Measurements from ENCODE around the gene CTDSPL2. TPM values are rescaled to one million over a fixed set of nuclear protein-coding genes. Genes with fewer than 3 reads are reported as not detected.
A peak's percentile ranks its signal among the peaks of the same experiment; 100 is the strongest.
"Not testable (repeated sequence)": the region's sequence is repeated elsewhere in the genome, so short reads cannot be mapped to it uniquely, and the experiment has no call there.

The CTDSPL2 gene
- total RNA-seq, 3 donors from 2014 or later (not counting 1 experiment from before 2014, with no cell fraction given) = 89.5 to 108 (median 96.5) TPM

- H3K9me3 ChIP-seq (ENCODE audit: control insufficient read depth, insufficient read depth, low read length) = no peaks in the 10 kb centered on the region
- peaks cover 11% of the 10 kb centered on the region for H3K36me3 ChIP-seq (ENCODE audit: control insufficient read depth, insufficient read depth, low read length)
- no peaks in the 10 kb centered on the region for H3K27me3 Mint-ChIP-seq (ENCODE audit: low read depth in 2 of 2)
- no peak for ATAC-seq
- H3K4me3 ChIP-seq (ENCODE audit: low read length) = no peak overlapping the region
- H3K27ac Mint-ChIP-seq = peak overlapping the region in 1 of 2 donors; percentile 83
- H3K27ac ChIP-seq (ENCODE audit: low read length) = no peak overlapping the region
- H3K27me3 ChIP-seq (ENCODE audit: control insufficient read depth, insufficient read depth, low read length) = no peaks in the 10 kb centered on the region
- H3K36me3 Mint-ChIP-seq = no peaks in the 10 kb centered on the region
- peaks cover 7% of the 10 kb centered on the region for H3K4me1 ChIP-seq (ENCODE audit: control insufficient read depth, insufficient read depth, low read length)
- H3K4me1 Mint-ChIP-seq = peaks cover 7 to 10% of the 10 kb centered on the region in 2 donors
- no peaks in the 10 kb centered on the region for H3K9me3 Mint-ChIP-seq
- no peak for TF ChIP-seq CTCF (IDR thresholded peaks at IDR 0.05)
- H3K4me3 Mint-ChIP-seq = no peak overlapping the region
- DNase-seq = no peak
- intact Hi-C loops (cut with micrococcal nuclease) = no loop called here
- WGBS (ENCODE audit: insufficient coverage) = 97% methylated on average over 2 of the region's 3 CpGs
Measured at GRCh38 chr15:44530653-44531052, 103.2 kb downstream of the CTDSPL2 start.

- 96% methylated on average over 5 of the region's 5 CpGs for WGBS (ENCODE audit: insufficient coverage)
- H3K4me3 ChIP-seq (ENCODE audit: low read length); H3K9me3 Mint-ChIP-seq; intact Hi-C loops (cut with micrococcal nuclease); H3K27me3 Mint-ChIP-seq (ENCODE audit: low read depth in 2 of 2); ATAC-seq; DNase-seq; H3K4me3 Mint-ChIP-seq; H3K36me3 Mint-ChIP-seq; H3K36me3 ChIP-seq (ENCODE audit: control insufficient read depth, insufficient read depth, low read length); H3K9me3 ChIP-seq (ENCODE audit: control insufficient read depth, insufficient read depth, low read length); H3K27ac ChIP-seq (ENCODE audit: low read length); H3K27me3 ChIP-seq (ENCODE audit: control insufficient read depth, insufficient read depth, low read length): not testable (repeated sequence)
- H3K4me1 ChIP-seq (ENCODE audit: control insufficient read depth, insufficient read depth, low read length) = peaks cover 12% of the 10 kb centered on the region
- peak overlapping the region in 1 of 2 donors; percentile 16 for H3K27ac Mint-ChIP-seq
- peaks cover 14 to 22% of the 10 kb centered on the region in 2 donors for H3K4me1 Mint-ChIP-seq
Measured at GRCh38 chr15:44532275-44532674, 104.8 kb downstream of the CTDSPL2 start.

- H3K4me3 ChIP-seq (ENCODE audit: low read length) = no peak overlapping the region
- peaks cover 15 to 23% of the 10 kb centered on the region in 2 donors for H3K4me1 Mint-ChIP-seq
- no peaks in the 10 kb centered on the region for H3K9me3 Mint-ChIP-seq
- no peak for TF ChIP-seq CTCF (IDR thresholded peaks at IDR 0.05)
- no peak overlapping the region for H3K4me3 Mint-ChIP-seq
- DNase-seq (no peak), ATAC-seq (no peak)
- peak overlapping the region in 1 of 2 donors; percentile 16 for H3K27ac Mint-ChIP-seq
- no peaks in the 10 kb centered on the region for H3K9me3 ChIP-seq (ENCODE audit: control insufficient read depth, insufficient read depth, low read length)
- intact Hi-C loops (cut with micrococcal nuclease) = no loop called here
- H3K27me3 Mint-ChIP-seq (ENCODE audit: low read depth in 2 of 2) = no peaks in the 10 kb centered on the region
- WGBS (ENCODE audit: insufficient coverage) = 94% methylated on average over 3 of the region's 3 CpGs
- no peaks in the 10 kb centered on the region for H3K36me3 Mint-ChIP-seq
- H3K27me3 ChIP-seq (ENCODE audit: control insufficient read depth, insufficient read depth, low read length) = no peaks in the 10 kb centered on the region
- H3K27ac ChIP-seq (ENCODE audit: low read length) = no peak overlapping the region
- peaks cover 14% of the 10 kb centered on the region for H3K4me1 ChIP-seq (ENCODE audit: control insufficient read depth, insufficient read depth, low read length)
- no peaks in the 10 kb centered on the region for H3K36me3 ChIP-seq (ENCODE audit: control insufficient read depth, insufficient read depth, low read length)
Measured at GRCh38 chr15:44532689-44533088, 105.3 kb downstream of the CTDSPL2 start.

- H3K9me3 Mint-ChIP-seq = no peaks in the 10 kb centered on the region
- H3K4me1 ChIP-seq (ENCODE audit: control insufficient read depth, insufficient read depth, low read length) = peaks cover 15% of the 10 kb centered on the region
- 89% methylated on average over 8 of the region's 8 CpGs for WGBS (ENCODE audit: insufficient coverage)
- no peaks in the 10 kb centered on the region for H3K36me3 Mint-ChIP-seq
- TF ChIP-seq CTCF (IDR thresholded peaks at IDR 0.05) = no peak
- no peaks in the 10 kb centered on the region for H3K27me3 ChIP-seq (ENCODE audit: control insufficient read depth, insufficient read depth, low read length)
- no peaks in the 10 kb centered on the region for H3K27me3 Mint-ChIP-seq (ENCODE audit: low read depth in 2 of 2)
- H3K4me3 ChIP-seq (ENCODE audit: low read length) = no peak overlapping the region
- DNase-seq (no peak), ATAC-seq (no peak)
- peak overlapping the region; percentile 94 to 97 for H3K27ac Mint-ChIP-seq
- no peaks in the 10 kb centered on the region for H3K36me3 ChIP-seq (ENCODE audit: control insufficient read depth, insufficient read depth, low read length)
- H3K27ac ChIP-seq (ENCODE audit: low read length) = no peak overlapping the region
- H3K9me3 ChIP-seq (ENCODE audit: control insufficient read depth, insufficient read depth, low read length) = no peaks in the 10 kb centered on the region
- peak overlapping the region; percentile 88 for H3K4me3 Mint-ChIP-seq
- peaks cover 26 to 30% of the 10 kb centered on the region in 2 donors for H3K4me1 Mint-ChIP-seq
- intact Hi-C loops (cut with micrococcal nuclease) = loop anchor here (5.0 kb wide), 2 partner anchors 108 to 192 kb away; partner anchors contain the start of gene CTDSPL2
Measured at GRCh38 chr15:44535092-44535491, 107.7 kb downstream of the CTDSPL2 start.

All from natural killer cell (primary cell).